Adipocyte (in vitro differentiated cells): ENCODE data around the gene RHEX.

Experiments used
- DNase-seq: peaks from one replicate; pipeline ENCODE4 v3.0.0-alpha.2; 2015; ENCODE audit warnings: low read depth
- H3K27me3 ChIP-seq: replicated peaks from 2 replicates; pipeline ENCODE4 v1.7.0; 2013; ENCODE audit warnings: mild to moderate bottlenecking, low read length, moderate library complexity; ENCODE audit not compliant: control insufficient read depth, insufficient read depth
- H3K36me3 ChIP-seq: 2 replicates; pipeline ENCODE4 v1.7.0; 2013; ENCODE audit warnings: low read length, mild to moderate bottlenecking, moderate library complexity; ENCODE audit not compliant: control insufficient read depth, insufficient read depth, severe bottlenecking
- H3K4me1 ChIP-seq: 2 replicates; pipeline ENCODE4 v1.7.0; 2013; ENCODE audit warnings: mild to moderate bottlenecking, low read length, moderate library complexity; ENCODE audit not compliant: control insufficient read depth, insufficient read depth
- H3K4me3 ChIP-seq: 2 replicates; pipeline ENCODE4 v1.7.0; 2013; ENCODE audit warnings: mild to moderate bottlenecking, low read length, moderate library complexity
- H3K9ac ChIP-seq: 2 replicates; pipeline ENCODE4 v1.7.0; 2013; ENCODE audit warnings: mild to moderate bottlenecking, low read length, moderate library complexity
- H3K9me3 ChIP-seq: 2 replicates; pipeline ENCODE4 v1.7.0; 2013; ENCODE audit warnings: mild to moderate bottlenecking, low read length, moderate library complexity; ENCODE audit not compliant: control insufficient read depth

The RHEX gene

GRCh38 chr1:206101351-206102045 is 48.5 kb downstream of the RHEX start:
- Histone ChIP-seq H3K9ac (no peak overlapping the region), H3K9me3 (no peaks in the 10 kb centered on the region), H3K4me1 (peaks cover 5% of the 10 kb centered on the region), H3K27me3 (peaks cover 19% of the 10 kb centered on the region), H3K4me3 (no peak overlapping the region), H3K36me3 (no peaks in the 10 kb centered on the region)
- no peak for DNase-seq

- Histone ChIP-seq H3K9me3 (no peaks in the 10 kb centered on the region), H3K4me3 (no peak overlapping the region), H3K9ac (no peak overlapping the region), H3K4me1 (peaks cover 5% of the 10 kb centered on the region), H3K36me3 (no peaks in the 10 kb centered on the region), H3K27me3 (peaks cover 19% of the 10 kb centered on the region)
- no peak for DNase-seq
Measured at GRCh38 chr1:206102292-206102936, 49.4 kb downstream of the RHEX start.

- Histone ChIP-seq H3K4me3 (no peak overlapping the region), H3K36me3 (no peaks in the 10 kb centered on the region), H3K9ac (no peak overlapping the region), H3K4me1 (peaks cover 5% of the 10 kb centered on the region), H3K9me3 (no peaks in the 10 kb centered on the region), H3K27me3 (peaks cover 11% of the 10 kb centered on the region)
- no peak for DNase-seq
Measured at GRCh38 chr1:206103979-206104378, 51.0 kb downstream of the RHEX start.

- Histone ChIP-seq H3K9me3 (no peaks in the 10 kb centered on the region), H3K9ac (no peak overlapping the region), H3K27me3 (peaks cover under 1% of the 10 kb centered on the region), H3K4me3 (no peak overlapping the region), H3K36me3 (no peaks in the 10 kb centered on the region), H3K4me1 (peaks cover 5% of the 10 kb centered on the region)
- no peak for DNase-seq
Measured at GRCh38 chr1:206105464-206105995, 52.6 kb downstream of the RHEX start.

- peak; percentile 93 for DNase-seq
- peaks cover 5% of the 10 kb centered on the region for H3K4me1 ChIP-seq
- no peaks in the 10 kb centered on the region for H3K36me3 ChIP-seq
- H3K27me3 ChIP-seq, result no peaks in the 10 kb centered on the region
- H3K9me3 ChIP-seq, result no peaks in the 10 kb centered on the region
- no peak overlapping the region for H3K4me3 ChIP-seq
- H3K9ac ChIP-seq, result no peak overlapping the region
Measured at GRCh38 chr1:206106328-206107167, 53.6 kb downstream of the RHEX start.

GRCh38 chr1:206107168-206107544 is 54.2 kb downstream of the RHEX start:
- H3K4me1 ChIP-seq, result peaks cover 5% of the 10 kb centered on the region
- H3K4me3 ChIP-seq, result no peak overlapping the region
- no peak overlapping the region for H3K9ac ChIP-seq
- DNase-seq, result no peak
- no peaks in the 10 kb centered on the region for H3K27me3 ChIP-seq
- H3K9me3 ChIP-seq, result no peaks in the 10 kb centered on the region
- H3K36me3 ChIP-seq, result no peaks in the 10 kb centered on the region

- DNase-seq, result no peak
- H3K27me3 ChIP-seq, result peaks cover 3% of the 10 kb centered on the region
- no peaks in the 10 kb centered on the region for H3K36me3 ChIP-seq
- H3K9ac ChIP-seq, result no peak overlapping the region
- no peaks in the 10 kb centered on the region for H3K9me3 ChIP-seq
- peaks cover 5% of the 10 kb centered on the region for H3K4me1 ChIP-seq
- no peak overlapping the region for H3K4me3 ChIP-seq
Measured at GRCh38 chr1:206108635-206109034, 55.7 kb downstream of the RHEX start.

GRCh38 chr1:206109718-206110117 is 56.7 kb downstream of the RHEX start:
- DNase-seq, result no peak
- H3K4me3 ChIP-seq, result no peak overlapping the region
- H3K9me3 ChIP-seq, result no peaks in the 10 kb centered on the region
- H3K27me3 ChIP-seq, result peaks cover 6% of the 10 kb centered on the region
- H3K9ac ChIP-seq, result no peak overlapping the region
- H3K36me3 ChIP-seq, result no peaks in the 10 kb centered on the region
- peaks cover 5% of the 10 kb centered on the region for H3K4me1 ChIP-seq

GRCh38 chr1:206110161-206110560 is 57.2 kb downstream of the RHEX start:
- H3K4me3 ChIP-seq, result no peak overlapping the region
- no peak for DNase-seq
- H3K9me3 ChIP-seq, result no peaks in the 10 kb centered on the region
- peaks cover 6% of the 10 kb centered on the region for H3K27me3 ChIP-seq
- H3K9ac ChIP-seq, result no peak overlapping the region
- no peaks in the 10 kb centered on the region for H3K36me3 ChIP-seq
- H3K4me1 ChIP-seq, result peaks cover 5% of the 10 kb centered on the region

GRCh38 chr1:206110820-206111219 is 57.8 kb downstream of the RHEX start:
- Histone ChIP-seq H3K36me3 (no peaks in the 10 kb centered on the region), H3K9me3 (no peaks in the 10 kb centered on the region), H3K27me3 (peaks cover 6% of the 10 kb centered on the region), H3K4me3 (no peak overlapping the region), H3K9ac (no peak overlapping the region), H3K4me1 (peaks cover 5% of the 10 kb centered on the region)
- DNase-seq, result no peak

GRCh38 chr1:206111271-206111927 is 58.4 kb downstream of the RHEX start:
- Histone ChIP-seq H3K9me3 (no peaks in the 10 kb centered on the region), H3K36me3 (no peaks in the 10 kb centered on the region), H3K4me3 (no peak overlapping the region), H3K9ac (no peak overlapping the region), H3K27me3 (peaks cover 9% of the 10 kb centered on the region), H3K4me1 (peaks cover under 1% of the 10 kb centered on the region)
- no peak for DNase-seq
